ENCODE results near the gene EPS8L1. TPM values are rescaled to one million over a fixed set of nuclear protein-coding genes. Genes with fewer than 3 reads are reported as not detected.
"Not testable (repeated sequence)": the region's sequence is repeated elsewhere in the genome, so short reads cannot be mapped to it uniquely, and the experiment has no call there.

EPS8L1 gene
- total RNA-seq, 1 donor = 2.2 TPM

GRCh38 chr19:55034751-55035150, 40.9 kb upstream of the EPS8L1 start:
- no peak for DNase-seq (ENCODE audit: low read depth)
- H3K4me3 ChIP-seq (ENCODE audit: low read depth, low read length) = no peak overlapping the region
- TF ChIP-seq, protein P1, sequence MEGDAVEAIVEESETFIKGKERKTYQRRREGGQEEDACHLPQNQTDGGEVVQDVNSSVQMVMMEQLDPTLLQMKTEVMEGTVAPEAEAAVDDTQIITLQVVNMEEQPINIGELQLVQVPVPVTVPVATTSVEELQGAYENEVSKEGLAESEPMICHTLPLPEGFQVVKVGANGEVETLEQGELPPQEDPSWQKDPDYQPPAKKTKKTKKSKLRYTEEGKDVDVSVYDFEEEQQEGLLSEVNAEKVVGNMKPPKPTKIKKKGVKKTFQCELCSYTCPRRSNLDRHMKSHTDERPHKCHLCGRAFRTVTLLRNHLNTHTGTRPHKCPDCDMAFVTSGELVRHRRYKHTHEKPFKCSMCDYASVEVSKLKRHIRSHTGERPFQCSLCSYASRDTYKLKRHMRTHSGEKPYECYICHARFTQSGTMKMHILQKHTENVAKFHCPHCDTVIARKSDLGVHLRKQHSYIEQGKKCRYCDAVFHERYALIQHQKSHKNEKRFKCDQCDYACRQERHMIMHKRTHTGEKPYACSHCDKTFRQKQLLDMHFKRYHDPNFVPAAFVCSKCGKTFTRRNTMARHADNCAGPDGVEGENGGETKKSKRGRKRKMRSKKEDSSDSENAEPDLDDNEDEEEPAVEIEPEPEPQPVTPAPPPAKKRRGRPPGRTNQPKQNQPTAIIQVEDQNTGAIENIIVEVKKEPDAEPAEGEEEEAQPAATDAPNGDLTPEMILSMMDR (IDR thresholded peaks at IDR 0.05; ENCODE audit: insufficient read depth, low read depth, low read length) = no peak

DNA sequence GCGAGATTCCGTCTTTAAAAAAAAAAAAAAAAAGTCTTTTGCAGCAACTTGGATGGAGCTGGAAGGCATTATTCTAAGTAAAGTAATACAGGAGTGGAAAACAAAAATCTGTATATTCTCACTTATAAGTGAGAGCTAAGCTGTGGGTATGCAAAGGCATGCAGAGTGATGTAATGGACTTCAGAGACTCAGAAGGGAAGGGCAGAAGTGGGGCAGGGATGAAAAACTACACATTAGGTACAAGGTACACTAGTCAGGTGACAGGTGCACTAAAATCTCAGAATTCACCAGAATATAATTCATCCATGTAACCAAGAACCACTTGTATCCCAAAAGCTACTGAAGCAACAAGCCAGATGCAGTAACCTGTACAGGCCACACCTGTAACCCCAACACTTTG, 39.6 kb upstream of the EPS8L1 start:
- DNase-seq (ENCODE audit: low read depth) = no peak
- TF ChIP-seq, protein P1 (IDR thresholded peaks at IDR 0.05; ENCODE audit: insufficient read depth, low read depth, low read length) = no peak
- H3K4me3 ChIP-seq (ENCODE audit: low read depth, low read length) = no peak overlapping the region

GRCh38 chr19:55037603-55038002, 38.1 kb upstream of the EPS8L1 start:
- DNase-seq (ENCODE audit: low read depth); H3K4me3 ChIP-seq (ENCODE audit: low read depth, low read length): not testable (repeated sequence)

DNA sequence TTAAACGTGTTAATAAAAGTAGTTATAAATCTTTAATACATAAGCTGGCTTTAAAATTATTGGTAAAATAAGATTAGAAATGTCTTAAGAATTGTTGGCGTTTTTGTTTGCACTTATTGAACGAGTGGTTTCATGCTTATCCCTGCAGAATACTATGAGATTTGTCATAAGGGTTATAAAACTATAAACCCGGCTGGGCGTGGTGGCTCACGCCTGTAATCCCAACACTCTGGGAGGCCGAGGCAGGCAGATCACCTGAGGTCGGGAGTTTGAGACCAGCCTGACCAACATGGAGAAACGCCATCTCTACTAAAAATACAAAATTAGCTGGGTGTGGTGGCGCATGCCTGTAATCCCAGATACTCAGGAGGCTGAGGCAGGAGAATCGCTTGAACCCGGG, 35.0 kb upstream of the EPS8L1 start:
- not testable (repeated sequence) for DNase-seq (ENCODE audit: low read depth); H3K4me3 ChIP-seq (ENCODE audit: low read depth, low read length)

DNA sequence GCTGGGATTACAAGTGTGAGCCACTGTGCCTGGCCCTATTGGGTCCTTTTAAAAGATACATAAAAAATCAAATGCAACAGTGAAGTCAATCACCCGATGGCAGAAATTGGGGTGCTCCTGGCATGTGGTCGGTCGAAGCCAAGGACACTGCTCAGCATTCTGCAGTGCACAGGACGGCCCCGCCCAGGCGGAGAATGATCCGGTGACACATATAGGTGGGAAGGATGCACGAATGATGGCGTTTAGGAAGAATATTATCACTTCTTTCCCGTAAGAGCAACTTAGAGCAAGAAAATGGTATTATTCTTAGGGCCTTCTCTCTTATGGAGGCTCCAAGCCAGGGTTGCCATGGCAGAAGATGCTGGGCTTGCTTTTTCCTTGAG, 34.4 kb upstream of the EPS8L1 start:
- TF ChIP-seq, protein P1 (IDR thresholded peaks at IDR 0.05; ENCODE audit: insufficient read depth, low read depth, low read length) = no peak
- no peak for DNase-seq (ENCODE audit: low read depth)
- H3K4me3 ChIP-seq (ENCODE audit: low read depth, low read length) = no peak overlapping the region

- DNase-seq (ENCODE audit: low read depth) = no peak
- H3K4me3 ChIP-seq (ENCODE audit: low read depth, low read length) = no peak overlapping the region
- TF ChIP-seq, protein P1 (IDR thresholded peaks at IDR 0.05; ENCODE audit: insufficient read depth, low read depth, low read length) = no peak
These were observed 33.9 kb upstream of the EPS8L1 start for GRCh38 chr19:55041627-55042343.

DNA sequence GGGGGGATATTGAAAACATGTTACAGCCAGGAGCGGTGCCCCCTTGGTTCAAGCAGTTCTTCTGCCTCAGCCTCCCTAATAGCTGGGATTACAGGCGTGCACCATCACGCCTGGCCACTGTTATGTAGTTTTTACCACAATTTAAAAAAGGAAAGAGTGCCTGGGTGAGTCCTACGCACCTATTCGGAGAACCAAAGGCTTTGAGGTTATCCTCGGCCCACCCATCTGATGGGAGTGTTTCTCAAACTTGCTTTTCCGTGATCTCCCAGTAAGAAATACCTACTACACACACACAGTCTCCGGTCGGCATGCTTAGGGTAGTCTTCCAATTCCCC, 33.4 kb upstream of the EPS8L1 start:
- TF ChIP-seq, protein P1 (IDR thresholded peaks at IDR 0.05; ENCODE audit: insufficient read depth, low read depth, low read length) = no peak
- no peak for DNase-seq (ENCODE audit: low read depth)
- no peak overlapping the region for H3K4me3 ChIP-seq (ENCODE audit: low read depth, low read length)

DNA sequence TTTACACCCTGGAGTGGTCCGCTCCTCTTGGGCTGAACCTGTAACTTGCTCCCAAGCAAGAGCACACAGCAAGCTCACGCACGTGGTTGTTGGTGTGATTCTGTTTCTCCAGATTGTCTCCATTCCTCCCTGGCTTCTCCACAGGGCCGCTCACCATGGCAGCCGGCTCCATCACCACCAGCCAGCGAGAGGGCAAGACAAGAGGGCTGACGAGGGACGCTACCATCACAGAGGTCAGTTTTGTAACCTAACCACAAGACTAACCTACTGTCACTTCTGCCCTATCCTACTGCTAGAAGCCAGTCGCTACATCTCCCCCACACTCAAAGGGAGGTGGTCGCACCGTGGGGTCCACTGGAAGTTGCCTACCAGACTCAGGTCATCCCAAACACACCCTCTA, 33.0 kb upstream of the EPS8L1 start:
- DNase-seq (ENCODE audit: low read depth) = no peak
- H3K4me3 ChIP-seq (ENCODE audit: low read depth, low read length) = no peak overlapping the region
- TF ChIP-seq, protein P1 (IDR thresholded peaks at IDR 0.05; ENCODE audit: insufficient read depth, low read depth, low read length) = no peak
